Mucosa of descending colon (tissue), 3 donors: ENCODE data around the gene OSBPL10. TPM values are rescaled to one million over a fixed set of nuclear protein-coding genes. Genes with fewer than 3 reads are reported as not detected.
A peak's percentile ranks its signal among the peaks of the same experiment; 100 is the strongest.

Experiments
- ATAC-seq: fragments of 200-7000 bp; cut with Tn5 transposase; one replicate; pipeline ENCODE4 v1.9.1; 2020; ENCODE audit warnings: mild to moderate bottlenecking, moderate library complexity
- DNase-seq, 3 donors: peaks; one replicate each; pipeline ENCODE4 v3.0.0-alpha.2; 2020
- H3K36me3 ChIP-seq: fragments of 200-600 bp; one replicate; pipeline ENCODE4 v1.8.0; 2021; ENCODE audit warnings: low read depth, mild to moderate bottlenecking
- H3K4me1 ChIP-seq: fragments of 200-600 bp; one replicate; pipeline ENCODE4 v1.8.0; 2021; ENCODE audit warnings: low read depth, mild to moderate bottlenecking
- H3K4me3 ChIP-seq: fragments of 200-600 bp; one replicate; pipeline ENCODE4 v1.8.0; 2021; ENCODE audit warnings: mild to moderate bottlenecking
- H3K9me3 ChIP-seq: fragments of 200-600 bp; one replicate; pipeline ENCODE4 v1.8.0; 2021; ENCODE audit warnings: mild to moderate bottlenecking
- intact Hi-C, 2 donors: fragments of 100-400 bp; cut with DNase I in 1 of 2; cut with micrococcal nuclease in 1 of 2; formaldehyde crosslinking; loops; one replicate each; pipeline versions ENCODE4 v1.11.0 to v1.11.1; 2022; cut with DNase I, micrococcal nuclease
- long read RNA-seq, 2 donors: library from polyadenylated mRNA; unstranded; transcript quantifications; one replicate each; pipeline ENCODE4 v2.0.0, GENCODE V29; 2019 to 2021
- total RNA-seq, 3 donors: library from RNA; stranded (reverse); fragmentation: NEBNext Ultra II Directional in 2 of 3; extraction: Animal tissue kit (Norgen Biotek cat#: 25700) in 2 of 3; gene quantifications; one replicate each; pipeline versions ENCODE4 v1.2.1 to v1.2.4, GENCODE V29; 2021 to 2023
- TF ChIP-seq, protein P1 (sequence below): fragments of 200-600 bp; IDR thresholded peaks from one replicate; pipeline ENCODE4 v1.8.0; 2022; ENCODE audit warnings: antibody characterized with exemption, mild to moderate bottlenecking
- donor health status: DM: no; HTN: no; CAD: no; lungs with moderate emphysema.
- donor health status: DM: no; HTN: no; CAD: no.
- donor health status: DM: no; HTN: yes; CAD: no.

The OSBPL10 gene, protein sequence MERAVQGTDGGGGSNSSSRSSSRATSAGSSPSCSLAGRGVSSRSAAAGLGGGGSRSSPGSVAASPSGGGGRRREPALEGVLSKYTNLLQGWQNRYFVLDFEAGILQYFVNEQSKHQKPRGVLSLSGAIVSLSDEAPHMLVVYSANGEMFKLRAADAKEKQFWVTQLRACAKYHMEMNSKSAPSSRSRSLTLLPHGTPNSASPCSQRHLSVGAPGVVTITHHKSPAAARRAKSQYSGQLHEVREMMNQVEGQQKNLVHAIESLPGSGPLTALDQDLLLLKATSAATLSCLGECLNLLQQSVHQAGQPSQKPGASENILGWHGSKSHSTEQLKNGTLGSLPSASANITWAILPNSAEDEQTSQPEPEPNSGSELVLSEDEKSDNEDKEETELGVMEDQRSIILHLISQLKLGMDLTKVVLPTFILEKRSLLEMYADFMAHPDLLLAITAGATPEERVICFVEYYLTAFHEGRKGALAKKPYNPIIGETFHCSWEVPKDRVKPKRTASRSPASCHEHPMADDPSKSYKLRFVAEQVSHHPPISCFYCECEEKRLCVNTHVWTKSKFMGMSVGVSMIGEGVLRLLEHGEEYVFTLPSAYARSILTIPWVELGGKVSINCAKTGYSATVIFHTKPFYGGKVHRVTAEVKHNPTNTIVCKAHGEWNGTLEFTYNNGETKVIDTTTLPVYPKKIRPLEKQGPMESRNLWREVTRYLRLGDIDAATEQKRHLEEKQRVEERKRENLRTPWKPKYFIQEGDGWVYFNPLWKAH
- 10 to 100 TPM; 15.7 to 23.9 (median 16.6) TPM for total RNA-seq
- long read RNA-seq, donor 1, full-length matches to known transcripts = 11 of 15 reads
- long read RNA-seq, donor 1, partial matches to known transcripts = 1 of 15 reads
- long read RNA-seq, donor 1, other reads (novel, unspliced or antisense) = 3 of 15 reads
- long read RNA-seq, donor 2 = 0 reads

DNA sequence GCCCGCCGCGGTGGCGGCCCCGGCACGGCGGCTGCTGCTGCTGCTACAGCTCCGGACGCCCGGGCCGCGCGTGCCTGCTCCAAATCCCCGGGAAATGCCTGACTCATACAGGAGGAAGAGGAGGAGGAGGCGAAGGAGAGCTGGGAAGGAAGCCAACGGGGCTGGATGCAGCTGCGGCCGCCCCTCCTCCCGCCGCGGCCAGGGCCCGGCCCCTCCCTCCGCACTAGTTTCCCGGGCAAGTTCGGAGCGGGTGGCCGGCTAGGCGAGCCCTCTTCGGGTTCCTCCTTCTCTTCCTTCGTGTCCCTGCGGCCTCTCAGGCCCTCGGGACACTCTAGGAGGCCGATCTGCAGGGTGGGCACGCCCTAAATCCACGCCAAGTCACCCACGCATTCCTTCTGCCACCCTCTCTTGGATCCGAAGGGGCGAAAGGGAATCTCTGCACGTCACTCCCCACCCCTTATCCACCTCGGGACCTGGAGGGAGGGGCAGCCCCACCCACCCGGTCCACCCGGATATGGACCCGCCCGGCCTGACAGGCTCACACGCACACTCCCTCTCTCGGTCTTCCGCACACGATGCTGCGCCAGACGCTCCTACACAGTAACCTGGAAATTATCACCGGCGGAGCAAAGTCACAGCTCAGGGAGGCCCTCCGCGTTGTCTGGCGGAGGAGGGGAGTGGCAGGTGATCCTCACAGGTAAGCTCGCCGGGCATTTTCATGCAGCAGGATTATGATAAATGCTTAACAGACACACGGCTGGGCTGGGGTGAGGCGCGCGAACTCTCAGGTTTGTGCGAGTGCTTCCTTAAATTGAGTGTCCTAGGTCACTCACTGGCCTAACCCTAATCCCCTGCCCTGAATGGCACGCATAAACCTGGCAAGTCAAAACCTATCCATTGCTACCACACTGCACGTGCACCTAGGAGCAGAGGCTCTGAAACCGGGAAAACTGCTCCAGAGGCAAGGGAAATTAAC lies at the start of gene OSBPL10, which contains the start of gene ZNF860:
OSBPL10 (minus strand) TSS at position 57 of the 976 bp plus-strand sequence. CDS start 83 bp downstream, outside the sequence.
ZNF860 (plus strand) TSS at position 545 of the 976 bp plus-strand sequence. CDS start 7,330 bp downstream, outside the sequence.
- Histone ChIP-seq H3K9me3 (no peaks in the 10 kb centered on the region), H3K36me3 (no peaks in the 10 kb centered on the region), H3K4me1 (peaks cover 7% of the 10 kb centered on the region), H3K4me3 (peak within 1 kb of the TSS; percentile 46)
- DNase-seq (peak; percentile 88 to 92 (median 92)), ATAC-seq (peak; percentile 88)
- intact Hi-C loops = no loop called here
- TF ChIP-seq, protein P1, sequence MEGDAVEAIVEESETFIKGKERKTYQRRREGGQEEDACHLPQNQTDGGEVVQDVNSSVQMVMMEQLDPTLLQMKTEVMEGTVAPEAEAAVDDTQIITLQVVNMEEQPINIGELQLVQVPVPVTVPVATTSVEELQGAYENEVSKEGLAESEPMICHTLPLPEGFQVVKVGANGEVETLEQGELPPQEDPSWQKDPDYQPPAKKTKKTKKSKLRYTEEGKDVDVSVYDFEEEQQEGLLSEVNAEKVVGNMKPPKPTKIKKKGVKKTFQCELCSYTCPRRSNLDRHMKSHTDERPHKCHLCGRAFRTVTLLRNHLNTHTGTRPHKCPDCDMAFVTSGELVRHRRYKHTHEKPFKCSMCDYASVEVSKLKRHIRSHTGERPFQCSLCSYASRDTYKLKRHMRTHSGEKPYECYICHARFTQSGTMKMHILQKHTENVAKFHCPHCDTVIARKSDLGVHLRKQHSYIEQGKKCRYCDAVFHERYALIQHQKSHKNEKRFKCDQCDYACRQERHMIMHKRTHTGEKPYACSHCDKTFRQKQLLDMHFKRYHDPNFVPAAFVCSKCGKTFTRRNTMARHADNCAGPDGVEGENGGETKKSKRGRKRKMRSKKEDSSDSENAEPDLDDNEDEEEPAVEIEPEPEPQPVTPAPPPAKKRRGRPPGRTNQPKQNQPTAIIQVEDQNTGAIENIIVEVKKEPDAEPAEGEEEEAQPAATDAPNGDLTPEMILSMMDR = no peak

- intact Hi-C loops = no loop called here
- no peak for ATAC-seq
These were observed 45.5 kb upstream of the OSBPL10 start for GRCh38 chr3:32026593-32026992.

DNA sequence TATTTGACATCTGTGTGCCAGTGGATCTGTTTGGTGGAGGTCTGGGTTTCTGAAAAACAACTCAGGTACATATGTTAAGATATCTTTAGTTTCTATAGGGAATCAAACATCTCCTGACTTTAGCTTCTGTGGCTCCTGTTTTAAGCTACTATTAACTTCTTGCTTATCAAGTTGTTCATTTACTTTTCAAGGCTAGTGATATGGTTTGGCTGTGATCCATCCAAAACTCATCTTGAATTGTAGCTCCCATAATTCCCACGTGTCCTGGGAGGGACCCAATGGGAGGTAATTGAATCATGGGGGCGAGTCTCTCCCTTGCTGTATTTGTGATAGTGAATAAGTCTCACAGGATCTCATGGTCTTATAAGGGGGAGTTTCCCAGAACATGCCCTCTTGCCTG lies 41.9 kb upstream of the OSBPL10 start:
- Histone ChIP-seq H3K4me3 (no peak overlapping the region), H3K9me3 (no peaks in the 10 kb centered on the region), H3K4me1 (no peaks in the 10 kb centered on the region), H3K36me3 (no peaks in the 10 kb centered on the region)
- intact Hi-C loops = loop anchor here in 1 of 2 donors (5.0 kb wide), 1 partner anchor 119 kb away; no protein-coding TSS in a partner anchor
- peak; percentile 67 for ATAC-seq
- DNase-seq = peak in 1 of 3 donors; percentile 46
- TF ChIP-seq, protein P1 = no peak

More at GRCh38 chr3:32026593-32026992, 45.5 kb upstream of the OSBPL10 start:
- H3K4me3 ChIP-seq = no peak overlapping the region
- no peaks in the 10 kb centered on the region for H3K9me3 ChIP-seq
- TF ChIP-seq, protein P1 = no peak
- no peak for DNase-seq
- no peaks in the 10 kb centered on the region for H3K36me3 ChIP-seq
- H3K4me1 ChIP-seq = no peaks in the 10 kb centered on the region

DNA sequence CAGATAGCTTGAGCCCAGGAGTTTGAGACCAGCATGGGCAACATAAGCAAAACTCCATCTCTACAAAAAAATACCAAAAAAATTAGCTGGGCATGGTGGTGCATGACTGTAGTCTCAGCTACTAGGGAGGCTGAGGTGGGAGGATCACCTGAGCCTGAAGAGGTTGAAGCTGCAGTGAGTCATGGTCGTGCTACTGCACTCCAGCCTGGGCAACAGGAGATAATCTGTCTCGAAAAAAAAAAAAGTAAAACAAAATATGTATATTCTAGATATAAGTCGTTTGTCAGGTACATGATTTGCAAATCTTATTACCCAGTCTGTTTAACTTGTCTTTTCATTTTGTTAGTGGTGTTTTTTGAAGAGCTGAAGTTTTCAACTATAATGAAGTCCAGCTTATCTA lies 40.7 kb upstream of the OSBPL10 start:
- Histone ChIP-seq H3K4me3 (no peak overlapping the region), H3K4me1 (no peaks in the 10 kb centered on the region), H3K36me3 (no peaks in the 10 kb centered on the region), H3K9me3 (no peaks in the 10 kb centered on the region)
- TF ChIP-seq, protein P1 = no peak
- intact Hi-C loops = loop anchor here in 1 of 2 donors (5.0 kb wide), 1 partner anchor 121 kb away; no protein-coding TSS in a partner anchor
- no peak for DNase-seq
- no peak for ATAC-seq
